HG02970 (cell line): ENCODE results near the gene BTLA.
"Not testable (repeated sequence)": the region's sequence is repeated elsewhere in the genome, so short reads cannot be mapped to it uniquely, and the experiment has no call there.

Source experiments
- ATAC-seq: cut with Tn5 transposase; IDR thresholded peaks from one replicate; pipeline ENCODE4 v1.9.1; 2021; ENCODE audit warnings: mild to moderate bottlenecking, moderate library complexity, moderate number of reproducible peaks; ENCODE audit not compliant: unreplicated experiment, low FRiP score

The BTLA gene

DNA sequence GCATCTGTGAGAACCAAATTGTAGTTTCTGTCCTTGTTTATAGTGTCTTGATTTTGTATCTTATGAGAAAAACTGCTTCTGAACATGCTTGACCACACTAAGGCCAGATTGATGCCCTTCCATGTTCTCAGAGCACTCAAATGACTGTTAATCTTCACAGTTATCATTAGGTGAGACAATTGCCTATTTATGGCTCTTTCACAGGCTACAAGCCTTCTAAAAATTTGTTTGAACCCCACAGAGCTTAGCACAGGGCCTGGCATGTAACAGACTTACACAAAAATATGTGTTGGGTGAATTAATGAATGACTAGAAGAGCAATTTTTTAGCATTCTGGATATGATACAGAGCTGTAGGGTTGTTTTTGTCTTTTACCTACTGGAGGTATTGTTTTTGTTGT is 43.1 kb downstream of the BTLA start:
- ATAC-seq = no peak

GRCh38 chr3:112448939-112449338 is 50.3 kb downstream of the BTLA start:
- ATAC-seq = no peak

- no peak for ATAC-seq
Observed at GRCh38 chr3:112446343-112446742, 52.9 kb downstream of the BTLA start.

GRCh38 chr3:112445839-112446238 is 53.4 kb downstream of the BTLA start:
- no peak for ATAC-seq

GRCh38 chr3:112437146-112438022 is 61.9 kb downstream of the BTLA start:
- no peak for ATAC-seq

GRCh38 chr3:112429960-112430359 is 69.3 kb downstream of the BTLA start:
- no peak for ATAC-seq

GRCh38 chr3:112427123-112427522 is 72.1 kb downstream of the BTLA start:
- ATAC-seq = no peak

GRCh38 chr3:112425858-112426750 is 73.2 kb downstream of the BTLA start:
- ATAC-seq = no peak

GRCh38 chr3:112425382-112425781 is 73.9 kb downstream of the BTLA start:
- ATAC-seq = no peak

DNA sequence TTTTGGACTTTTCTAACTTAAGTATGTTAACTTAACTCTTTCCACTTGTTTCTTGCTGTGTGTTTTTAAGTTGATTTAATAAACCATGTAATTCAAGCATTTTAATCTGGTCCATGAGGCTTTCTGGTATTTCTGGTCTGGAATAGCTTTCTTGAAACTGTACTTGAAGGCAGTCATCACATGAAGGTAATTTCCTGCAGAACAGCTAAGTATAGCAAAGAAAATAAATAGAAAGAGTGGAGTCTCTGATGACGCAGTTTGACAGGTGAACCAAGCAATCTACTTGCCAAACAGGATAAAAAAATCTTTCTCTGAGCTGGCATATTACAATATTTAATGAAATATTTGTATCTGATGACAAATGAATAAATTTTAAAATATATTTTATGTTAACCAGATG is 74.9 kb downstream of the BTLA start:
- no peak for ATAC-seq

DNA sequence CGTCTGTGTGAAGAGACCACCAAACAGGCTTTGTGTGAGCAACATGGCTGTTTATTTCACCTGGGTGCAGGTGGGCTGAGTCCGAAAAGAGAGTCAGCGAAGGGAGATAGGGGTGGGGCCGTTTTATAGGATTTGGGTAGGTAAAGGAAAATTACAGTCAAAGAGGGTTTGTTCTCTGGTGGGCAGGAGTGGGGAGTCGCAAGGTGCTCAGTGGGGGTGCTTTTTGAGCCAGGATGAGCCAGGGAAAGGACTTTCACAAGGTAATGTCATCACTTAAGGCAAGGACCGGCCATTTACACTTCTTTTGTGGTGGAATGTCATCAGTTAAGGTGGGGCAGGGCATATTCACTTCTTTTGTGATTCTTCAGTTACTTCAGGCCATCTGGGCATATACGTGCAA is 76.4 kb downstream of the BTLA start:
- not testable (repeated sequence) for ATAC-seq

DNA sequence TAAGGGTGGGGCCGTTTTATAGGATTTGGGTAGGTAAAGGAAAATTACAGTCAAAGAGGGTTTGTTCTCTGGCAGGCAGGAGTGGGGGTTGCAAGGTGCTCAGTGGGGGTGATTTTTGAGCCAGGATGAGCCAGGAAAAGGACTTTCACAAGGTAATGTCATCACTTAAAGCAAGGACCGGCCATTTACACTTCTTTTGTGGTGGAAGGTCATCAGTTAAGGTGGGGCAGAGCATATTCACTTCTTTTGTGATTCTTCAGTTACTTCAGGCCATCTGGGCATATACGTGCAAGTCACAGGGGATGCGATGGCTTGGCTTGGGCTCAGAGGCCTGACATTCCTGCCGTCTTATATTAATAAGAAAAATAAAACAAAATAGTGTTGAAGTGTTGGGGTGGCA is 80.7 kb downstream of the BTLA start:
- not testable (repeated sequence) for ATAC-seq

- ATAC-seq = no peak
Observed at GRCh38 chr3:112417696-112418318, 81.5 kb downstream of the BTLA start.

GRCh38 chr3:112416391-112417212 is 82.7 kb downstream of the BTLA start:
- no peak for ATAC-seq

GRCh38 chr3:112415390-112415789 is 83.9 kb downstream of the BTLA start:
- ATAC-seq = no peak
